GM12878 (cell line): Measurements from ENCODE around the gene PLPP1. TPM values are rescaled to one million over a fixed set of nuclear protein-coding genes. Genes with fewer than 3 reads are reported as not detected.

ENCODE experiments used
- ATF7 ChIP-seq: fragments of 450-650 bp; IDR thresholded peaks from 2 replicates; pipeline ENCODE4 v1.6.1; 2016; ENCODE audit warnings: low read depth, mild to moderate bottlenecking
- DPF2 ChIP-seq: fragments of 450-650 bp; IDR thresholded peaks from 2 replicates; pipeline ENCODE4 v1.6.1; 2017; ENCODE audit warnings: mild to moderate bottlenecking
- HDAC2 ChIP-seq: fragments of 200-600 bp; sonication (generic); IDR thresholded peaks from 2 replicates; pipeline ENCODE4 v1.6.1; 2017
- NR2F1 ChIP-seq: fragments of 450-650 bp; conservative IDR thresholded peaks from 2 replicates; pipeline ENCODE4 v1.6.1; 2017; ENCODE audit warnings: mild to moderate bottlenecking
- RCOR1 ChIP-seq: conservative IDR thresholded peaks from 2 replicates; pipeline ENCODE4 v1.6.1; 2012; ENCODE audit warnings: low read depth, low read length, improper control_type of control experiment
- SMC3 ChIP-seq: IDR thresholded peaks from 2 replicates; pipeline ENCODE4 v1.6.1; 2011; ENCODE audit warnings: low read length, improper control_type of control experiment, borderline replicate concordance
- TARDBP ChIP-seq: IDR thresholded peaks from 2 replicates; pipeline ENCODE4 v1.6.1; 2016; ENCODE audit warnings: borderline replicate concordance
- polyA plus RNA-seq, 11 experiments: library from polyadenylated mRNA; depleted of rRNA in 4 of 11; unstranded in 6 of 11; stranded (reverse) in 5 of 11; fragments of >200 nt; fragmentation: Nextera tagmentation in 4 of 11; fragmentation: Illumina TruSeq in 1 of 11; extraction: Ambion mirVana in 4 of 11; extraction: Trizol in 1 of 11; gene quantifications; 1 replicate in 1 of 11; 2 replicates in 10 of 11; pipeline versions ENCODE4 v1.2.1 to v1.2.3, GENCODE V29; 2011 to 2016; ENCODE audit warnings: inconsistent platforms in 2 of 11, missing spikeins in 2 of 11, low read depth in 1 of 11
- total RNA-seq, 4 experiments: library from RNA; depleted of rRNA in 3 of 4; stranded (reverse); fragments of >200 nt in 3 of 4; fragmentation: Illumina TruSeq in 1 of 4; extraction: Trizol in 1 of 4; gene quantifications; 2 replicates each; pipeline versions ENCODE4 v1.2.1 to v1.2.3, GENCODE V29; 2013 to 2021
- TF ChIP-seq, protein P1 (sequence below): fragments of 450-650 bp; formaldehyde crosslinking; IDR thresholded peaks from 2 replicates; pipeline ENCODE4 v1.4.0; 2022; ENCODE audit warnings: mild to moderate bottlenecking, moderate library complexity
- TF ChIP-seq, protein P2 (sequence below): fragments of 450-650 bp; IDR thresholded peaks from 2 replicates; pipeline ENCODE4 v1.6.1; 2016; ENCODE audit warnings: mild to moderate bottlenecking, moderate library complexity, borderline replicate concordance
- TF ChIP-seq, protein P3 (sequence below): fragments of 450-650 bp; IDR thresholded peaks from 2 replicates; pipeline ENCODE4 v1.6.1; 2017; ENCODE audit warnings: mild to moderate bottlenecking

PLPP1 gene
- total and polyA plus RNA-seq, 10 of the 15 experiments (the other 5 are each of a cell fraction or from before 2014, with no cell fraction given) = 3.0 to 11.3 (median 8.1) TPM

DNA sequence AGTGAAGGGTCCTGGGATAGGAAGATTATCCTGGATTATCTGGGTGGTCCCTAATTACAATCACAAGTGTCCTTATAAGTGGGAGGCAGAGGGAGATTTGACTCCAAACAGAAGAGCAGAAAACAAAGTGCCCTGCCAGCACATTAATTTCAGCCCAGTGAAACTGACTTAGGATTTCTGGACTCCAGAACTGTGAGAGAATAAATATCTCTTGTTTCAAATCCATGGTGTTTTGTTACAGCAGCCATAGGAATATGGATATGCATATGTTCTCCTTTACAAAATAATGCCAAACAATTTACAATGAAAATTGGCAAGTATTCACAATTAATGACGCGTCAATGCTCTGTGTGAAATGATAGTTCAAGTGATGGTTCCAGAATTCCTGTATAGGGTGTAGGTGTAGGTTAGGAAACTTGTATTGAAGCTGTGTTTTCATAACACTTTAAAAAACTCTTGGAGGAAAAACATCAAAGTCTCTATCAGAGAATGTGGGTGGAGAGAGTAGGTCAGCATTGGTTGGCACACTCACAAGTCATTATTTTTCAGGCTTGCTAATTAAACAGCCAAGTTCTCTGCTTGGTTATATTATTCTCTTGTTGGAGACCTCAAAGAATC lies 19.9 kb upstream of the PLPP1 start (continued):
- TF ChIP-seq, protein P1, sequence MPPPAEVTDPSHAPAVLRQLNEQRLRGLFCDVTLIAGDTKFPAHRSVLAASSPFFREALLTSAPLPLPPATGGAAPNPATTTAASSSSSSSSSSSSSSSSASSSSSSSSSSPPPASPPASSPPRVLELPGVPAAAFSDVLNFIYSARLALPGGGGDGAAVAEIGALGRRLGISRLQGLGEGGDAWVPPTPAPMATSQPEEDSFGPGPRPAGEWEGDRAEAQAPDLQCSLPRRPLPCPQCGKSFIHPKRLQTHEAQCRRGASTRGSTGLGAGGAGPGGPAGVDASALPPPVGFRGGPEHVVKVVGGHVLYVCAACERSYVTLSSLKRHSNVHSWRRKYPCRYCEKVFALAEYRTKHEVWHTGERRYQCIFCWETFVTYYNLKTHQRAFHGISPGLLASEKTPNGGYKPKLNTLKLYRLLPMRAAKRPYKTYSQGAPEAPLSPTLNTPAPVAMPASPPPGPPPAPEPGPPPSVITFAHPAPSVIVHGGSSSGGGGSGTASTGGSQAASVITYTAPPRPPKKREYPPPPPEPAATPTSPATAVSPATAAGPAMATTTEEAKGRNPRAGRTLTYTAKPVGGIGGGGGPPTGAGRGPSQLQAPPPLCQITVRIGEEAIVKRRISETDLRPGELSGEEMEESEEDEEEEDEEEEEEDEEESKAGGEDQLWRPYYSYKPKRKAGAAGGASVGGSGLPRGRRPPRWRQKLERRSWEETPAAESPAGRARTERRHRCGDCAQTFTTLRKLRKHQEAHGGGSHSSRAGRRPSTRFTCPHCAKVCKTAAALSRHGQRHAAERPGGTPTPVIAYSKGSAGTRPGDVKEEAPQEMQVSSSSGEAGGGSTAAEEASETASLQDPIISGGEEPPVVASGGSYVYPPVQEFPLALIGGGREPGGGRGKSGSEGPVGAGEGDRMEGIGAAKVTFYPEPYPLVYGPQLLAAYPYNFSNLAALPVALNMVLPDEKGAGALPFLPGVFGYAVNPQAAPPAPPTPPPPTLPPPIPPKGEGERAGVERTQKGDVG (CRISPR knock-in tag) = no peak
- TF ChIP-seq RCOR1 (no peak), ATF7 (no peak), DPF2 (no peak), TARDBP (no peak), HDAC2 (no peak), SMC3 (no peak), NR2F1 (no peak)
- TF ChIP-seq, protein P2, sequence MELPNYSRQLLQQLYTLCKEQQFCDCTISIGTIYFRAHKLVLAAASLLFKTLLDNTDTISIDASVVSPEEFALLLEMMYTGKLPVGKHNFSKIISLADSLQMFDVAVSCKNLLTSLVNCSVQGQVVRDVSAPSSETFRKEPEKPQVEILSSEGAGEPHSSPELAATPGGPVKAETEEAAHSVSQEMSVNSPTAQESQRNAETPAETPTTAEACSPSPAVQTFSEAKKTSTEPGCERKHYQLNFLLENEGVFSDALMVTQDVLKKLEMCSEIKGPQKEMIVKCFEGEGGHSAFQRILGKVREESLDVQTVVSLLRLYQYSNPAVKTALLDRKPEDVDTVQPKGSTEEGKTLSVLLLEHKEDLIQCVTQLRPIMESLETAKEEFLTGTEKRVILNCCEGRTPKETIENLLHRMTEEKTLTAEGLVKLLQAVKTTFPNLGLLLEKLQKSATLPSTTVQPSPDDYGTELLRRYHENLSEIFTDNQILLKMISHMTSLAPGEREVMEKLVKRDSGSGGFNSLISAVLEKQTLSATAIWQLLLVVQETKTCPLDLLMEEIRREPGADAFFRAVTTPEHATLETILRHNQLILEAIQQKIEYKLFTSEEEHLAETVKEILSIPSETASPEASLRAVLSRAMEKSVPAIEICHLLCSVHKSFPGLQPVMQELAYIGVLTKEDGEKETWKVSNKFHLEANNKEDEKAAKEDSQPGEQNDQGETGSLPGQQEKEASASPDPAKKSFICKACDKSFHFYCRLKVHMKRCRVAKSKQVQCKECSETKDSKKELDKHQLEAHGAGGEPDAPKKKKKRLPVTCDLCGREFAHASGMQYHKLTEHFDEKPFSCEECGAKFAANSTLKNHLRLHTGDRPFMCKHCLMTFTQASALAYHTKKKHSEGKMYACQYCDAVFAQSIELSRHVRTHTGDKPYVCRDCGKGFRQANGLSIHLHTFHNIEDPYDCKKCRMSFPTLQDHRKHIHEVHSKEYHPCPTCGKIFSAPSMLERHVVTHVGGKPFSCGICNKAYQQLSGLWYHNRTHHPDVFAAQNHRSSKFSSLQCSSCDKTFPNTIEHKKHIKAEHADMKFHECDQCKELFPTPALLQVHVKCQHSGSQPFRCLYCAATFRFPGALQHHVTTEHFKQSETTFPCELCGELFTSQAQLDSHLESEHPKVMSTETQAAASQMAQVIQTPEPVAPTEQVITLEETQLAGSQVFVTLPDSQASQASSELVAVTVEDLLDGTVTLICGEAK = no peak
- TF ChIP-seq, protein P3, sequence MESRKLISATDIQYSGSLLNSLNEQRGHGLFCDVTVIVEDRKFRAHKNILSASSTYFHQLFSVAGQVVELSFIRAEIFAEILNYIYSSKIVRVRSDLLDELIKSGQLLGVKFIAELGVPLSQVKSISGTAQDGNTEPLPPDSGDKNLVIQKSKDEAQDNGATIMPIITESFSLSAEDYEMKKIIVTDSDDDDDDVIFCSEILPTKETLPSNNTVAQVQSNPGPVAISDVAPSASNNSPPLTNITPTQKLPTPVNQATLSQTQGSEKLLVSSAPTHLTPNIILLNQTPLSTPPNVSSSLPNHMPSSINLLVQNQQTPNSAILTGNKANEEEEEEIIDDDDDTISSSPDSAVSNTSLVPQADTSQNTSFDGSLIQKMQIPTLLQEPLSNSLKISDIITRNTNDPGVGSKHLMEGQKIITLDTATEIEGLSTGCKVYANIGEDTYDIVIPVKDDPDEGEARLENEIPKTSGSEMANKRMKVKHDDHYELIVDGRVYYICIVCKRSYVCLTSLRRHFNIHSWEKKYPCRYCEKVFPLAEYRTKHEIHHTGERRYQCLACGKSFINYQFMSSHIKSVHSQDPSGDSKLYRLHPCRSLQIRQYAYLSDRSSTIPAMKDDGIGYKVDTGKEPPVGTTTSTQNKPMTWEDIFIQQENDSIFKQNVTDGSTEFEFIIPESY = no peak
